B cell (primary cell): Measurements from ENCODE around the gene NHEJ1. TPM values are rescaled to one million over a fixed set of nuclear protein-coding genes. Genes with fewer than 3 reads are reported as not detected.

Experiments used
- ATAC-seq: fragments of 200-7000 bp; cut with Tn5 transposase; one replicate; pipeline ENCODE4 v1.10.0; 2021; ENCODE audit warnings: low read depth, mild to moderate bottlenecking, moderate number of reproducible peaks, moderate library complexity
- CTCF ChIA-PET: fragments of 350-600 bp; sonication (Branson Sonifier 250); formaldehyde crosslinking; loops from one replicate; lab custom pipeline; 2021; ENCODE audit warnings: antibody characterized with exemption, inconsistent platforms; lab: Charles Lee
- POLR2A ChIA-PET: fragments of 350-600 bp; sonication (Branson Sonifier 250); formaldehyde crosslinking; loops from one replicate; lab custom pipeline; 2021; ENCODE audit warnings: antibody characterized with exemption; lab: Charles Lee
- DNase-seq: peaks from one replicate; pipeline ENCODE4 v3.0.0; 2013
- H2AFZ ChIP-seq: 2 replicates; pipeline ENCODE4 v1.6.1; 2012; ENCODE audit warnings: mild to moderate bottlenecking, low read depth, low read length; ENCODE audit not compliant: insufficient read depth, poor library complexity, severe bottlenecking
- H3K27ac ChIP-seq, 2 donors: 1 replicate in 1 of 2; 2 replicates in 1 of 2; pipeline ENCODE4 v1.5.1; 2012 to 2013; ENCODE audit warnings: low read length in 2 of 2, mild to moderate bottlenecking in 2 of 2, moderate library complexity in 1 of 2
- H3K27me3 ChIP-seq, 4 experiments: fragments of 200-600 bp in 1 of 4; sonication (generic) in 1 of 4; replicated peaks in 1 of 4; 1 replicate in 2 of 4; 2 replicates in 2 of 4; pipeline versions ENCODE4 v1.6.1 to v1.7.0; 2013 to 2016; ENCODE audit warnings: low read length in 3 of 4, mild to moderate bottlenecking in 2 of 4, mixed read lengths in 1 of 4, moderate library complexity in 1 of 4; ENCODE audit not compliant: insufficient read depth in 4 of 4, control insufficient read depth in 3 of 4; ENCODE audit errors: control extremely low read depth in 1 of 4
- H3K36me3 ChIP-seq, 2 experiments: replicated peaks in 1 of 2; 1 replicate in 1 of 2; 2 replicates in 1 of 2; pipeline versions ENCODE4 v1.6.1 to v1.7.1; 2013; ENCODE audit warnings: low read length in 1 of 2; ENCODE audit not compliant: insufficient read depth in 2 of 2, control insufficient read depth in 1 of 2; ENCODE audit errors: control extremely low read depth in 1 of 2, extremely low read depth in 1 of 2
- H3K4me1 ChIP-seq, 2 donors: fragments of 200-600 bp in 1 of 2; sonication (generic) in 1 of 2; 1 replicate in 1 of 2; 2 replicates in 1 of 2; pipeline versions ENCODE4 v1.5.1 to v1.6.1; 2013 to 2017; ENCODE audit warnings: low read length in 2 of 2; ENCODE audit not compliant: control insufficient read depth in 2 of 2, insufficient read depth in 2 of 2
- H3K4me2 ChIP-seq: replicated peaks from 2 replicates; pipeline ENCODE3; 2012; ENCODE audit warnings: mild to moderate bottlenecking, low read depth, low read length; ENCODE audit not compliant: poor library complexity, severe bottlenecking
- H3K4me3 ChIP-seq, 5 experiments: fragments of 200-600 bp in 1 of 5; sonication (generic) in 1 of 5; 1 replicate in 3 of 5; 2 replicates in 2 of 5; pipeline versions ENCODE4 v1.5.1 to v1.7.0; 2011 to 2016; ENCODE audit warnings: low read length in 4 of 5, mild to moderate bottlenecking in 4 of 5, low read depth in 2 of 5, control low read depth in 1 of 5, moderate library complexity in 1 of 5; ENCODE audit not compliant: insufficient read depth in 1 of 5; ENCODE audit errors: control extremely low read depth in 1 of 5, extremely low read depth in 1 of 5
- H3K79me2 ChIP-seq: fragments of 200-600 bp; sonication (generic); one replicate; pipeline ENCODE4 v1.6.0; 2016; ENCODE audit warnings: low read length; ENCODE audit not compliant: control insufficient read depth, insufficient read depth
- H3K9ac ChIP-seq: fragments of 200-600 bp; sonication (generic); 2 replicates; pipeline ENCODE4 v1.6.1; 2017; ENCODE audit warnings: mild to moderate bottlenecking, low read length, moderate library complexity
- H3K9me3 ChIP-seq, 3 donors: one replicate each; pipeline versions ENCODE4 v1.6.1 to v1.7.1; 2013; ENCODE audit warnings: low read length in 2 of 3; ENCODE audit not compliant: control insufficient read depth in 2 of 3, insufficient read depth in 1 of 3; ENCODE audit errors: control extremely low read depth in 1 of 3
- H4K20me1 ChIP-seq: 2 replicates; pipeline ENCODE4 v1.6.0; 2012; ENCODE audit warnings: mild to moderate bottlenecking, low read length; ENCODE audit not compliant: insufficient read depth, control insufficient read depth, poor library complexity, severe bottlenecking
- H3K27ac Mint-ChIP-seq: one replicate; pipeline ENCODE4 v1.8.0; 2021; ENCODE audit warnings: mixed read lengths
- H3K27me3 Mint-ChIP-seq: one replicate; pipeline ENCODE4 v1.8.0; 2021; ENCODE audit warnings: mixed read lengths
- H3K4me1 Mint-ChIP-seq: one replicate; pipeline ENCODE4 v1.8.0; 2021; ENCODE audit warnings: mixed read lengths
- H3K4me3 Mint-ChIP-seq: one replicate; pipeline ENCODE4 v1.8.0; 2021; ENCODE audit warnings: mixed read lengths
- H3K9me3 Mint-ChIP-seq: one replicate; pipeline ENCODE4 v1.8.0; 2022; ENCODE audit warnings: mixed read lengths; ENCODE audit not compliant: insufficient read depth
- CTCF ChIP-seq: fragments of 200-600 bp; IDR thresholded peaks from one replicate; pipeline ENCODE4 v1.8.0; 2022; ENCODE audit warnings: antibody characterized with exemption, mild to moderate bottlenecking
- EZH2 ChIP-seq: IDR thresholded peaks from 2 replicates; pipeline ENCODE4 v1.6.1; 2012; ENCODE audit warnings: borderline replicate concordance, low read depth, mild to moderate bottlenecking, moderate library complexity, low read length; ENCODE audit not compliant: insufficient read depth, poor library complexity, severe bottlenecking
- WGBS: methylation state at CpG from one replicate; pipeline ENCODE4 v1.1.5; 2013; ENCODE audit warnings: missing lambda C conversion rate; ENCODE audit not compliant: insufficient coverage; 5-methylcytosine and 5-hydroxymethylcytosine counted together
- intact Hi-C: fragments of 100-400 bp; cut with micrococcal nuclease; formaldehyde crosslinking; loops from one replicate; pipeline ENCODE4 v1.10.0; 2022
- polyA plus RNA-seq: library from polyadenylated mRNA; depleted of rRNA; stranded (reverse); fragments of >200 nt; gene quantifications from 2 replicates; pipeline ENCODE4 v1.2.3, GENCODE V29; 2012
- total RNA-seq, 2 donors: library from RNA; stranded (reverse); fragments of 120-200 nt in 1 of 2; gene quantifications; 1 replicate in 1 of 2; 2 replicates in 1 of 2; pipeline versions ENCODE4 v1.2.3 to v1.2.4, GENCODE V29; 2013 to 2022

NHEJ1 gene
- total and polyA plus RNA-seq, 2 donors (not counting 1 experiment from before 2014, with no cell fraction given) = 14.9 to 25.0 TPM

- peaks cover 28% of the 10 kb centered on the region for H3K27me3 Mint-ChIP-seq
- TF ChIP-seq CTCF = no peak
- no peak for TF ChIP-seq EZH2
- DNase-seq (no peak), ATAC-seq (no peak)
- Histone ChIP-seq H3K36me3 (no peaks in the 10 kb centered on the region), H3K9ac (no peak overlapping the region), H3K27me3 (peaks cover 0 to 20% (median 0%) of the 10 kb centered on the region in 4 experiments), H3K27ac (no peak overlapping the region), H3K4me1 (no peaks in the 10 kb centered on the region), H3K4me2 (no peak overlapping the region), H2AFZ (no peak overlapping the region), H4K20me1 (no peaks in the 10 kb centered on the region), H3K4me3 (no peak overlapping the region), H3K9me3 (peaks cover 0 to 6% (median 0%) of the 10 kb centered on the region in 3 donors), H3K79me2 (no peaks in the 10 kb centered on the region)
- CTCF ChIA-PET = interaction anchor here (0.9 to 6.4 kb wide), 5 partner anchors 10 to 127 kb away, joined by 3 to 99 read pairs (median 3); no protein-coding TSS in a partner anchor
- POLR2A ChIA-PET = no interaction called here
- intact Hi-C loops = no loop called here
- no peak overlapping the region for H3K4me3 Mint-ChIP-seq
- no peaks in the 10 kb centered on the region for H3K9me3 Mint-ChIP-seq
- 82% methylated on average over 4 of the region's 7 CpGs for WGBS
- no peaks in the 10 kb centered on the region for H3K4me1 Mint-ChIP-seq
- H3K27ac Mint-ChIP-seq = no peak overlapping the region
Observed at GRCh38 chr2:219026946-219027345, 133.7 kb downstream of the NHEJ1 start.

- peaks cover 0 to 6% (median 0%) of the 10 kb centered on the region in 3 donors for H3K9me3 ChIP-seq
- ChIA-PET POLR2A (no interaction called here), CTCF (interaction anchor here (1.0 to 6.4 kb wide), 5 partner anchors 9 to 133 kb away, joined by 3 to 99 read pairs (median 3); no protein-coding TSS in a partner anchor)
- ATAC-seq = no peak
- no peak overlapping the region for H3K4me3 ChIP-seq
- H3K36me3 ChIP-seq = no peaks in the 10 kb centered on the region
- TF ChIP-seq EZH2 (no peak), CTCF (no peak)
- H2AFZ ChIP-seq = no peak overlapping the region
- H3K9ac ChIP-seq = no peak overlapping the region
- WGBS = 92% methylated on average over 13 of the region's 18 CpGs
- intact Hi-C loops = no loop called here
- H3K4me1 ChIP-seq = no peaks in the 10 kb centered on the region
- H3K27me3 ChIP-seq = peaks cover 0 to 22% (median 0%) of the 10 kb centered on the region in 4 experiments
- H3K4me3 Mint-ChIP-seq = no peak overlapping the region
- no peak overlapping the region for H3K27ac Mint-ChIP-seq
- no peak for DNase-seq
- H3K9me3 Mint-ChIP-seq = no peaks in the 10 kb centered on the region
- H3K4me1 Mint-ChIP-seq = no peaks in the 10 kb centered on the region
- no peaks in the 10 kb centered on the region for H4K20me1 ChIP-seq
- peaks cover 28% of the 10 kb centered on the region for H3K27me3 Mint-ChIP-seq
- H3K4me2 ChIP-seq = no peak overlapping the region
- H3K27ac ChIP-seq = no peak overlapping the region
- no peaks in the 10 kb centered on the region for H3K79me2 ChIP-seq
Observed at GRCh38 chr2:219025637-219026585, 134.7 kb downstream of the NHEJ1 start.
